GM18517 (cell line): ENCODE measurements around the gene WFDC1.

Experiments used
- ATAC-seq: cut with Tn5 transposase; IDR thresholded peaks from one replicate; pipeline ENCODE4 v1.9.1; 2021; ENCODE audit warnings: mild to moderate bottlenecking, moderate library complexity; ENCODE audit not compliant: unreplicated experiment

Gene WFDC1

GRCh38 chr16:84370723-84371552, 76.3 kb downstream of the WFDC1 start:
- no peak for ATAC-seq

- ATAC-seq = no peak
Measured at GRCh38 chr16:84371553-84371865, 76.8 kb downstream of the WFDC1 start.

GRCh38 chr16:84373907-84374489, 79.3 kb downstream of the WFDC1 start:
- no peak for ATAC-seq

GRCh38 chr16:84378099-84378498, 83.4 kb downstream of the WFDC1 start:
- ATAC-seq = no peak

GRCh38 chr16:84378567-84378966, 83.9 kb downstream of the WFDC1 start:
- no peak for ATAC-seq

GRCh38 chr16:84379008-84379708, 84.5 kb downstream of the WFDC1 start:
- ATAC-seq = no peak
